Measurements from ENCODE around the gene CERS6. TPM values are rescaled to one million over a fixed set of nuclear protein-coding genes. Genes with fewer than 3 reads are reported as not detected.

CERS6 gene
- total and polyA plus RNA-seq, 2 of the 8 experiments (the other 6 are each of a cell fraction or from before 2014, with no cell fraction given): 6.8 to 28.2 TPM

DNA sequence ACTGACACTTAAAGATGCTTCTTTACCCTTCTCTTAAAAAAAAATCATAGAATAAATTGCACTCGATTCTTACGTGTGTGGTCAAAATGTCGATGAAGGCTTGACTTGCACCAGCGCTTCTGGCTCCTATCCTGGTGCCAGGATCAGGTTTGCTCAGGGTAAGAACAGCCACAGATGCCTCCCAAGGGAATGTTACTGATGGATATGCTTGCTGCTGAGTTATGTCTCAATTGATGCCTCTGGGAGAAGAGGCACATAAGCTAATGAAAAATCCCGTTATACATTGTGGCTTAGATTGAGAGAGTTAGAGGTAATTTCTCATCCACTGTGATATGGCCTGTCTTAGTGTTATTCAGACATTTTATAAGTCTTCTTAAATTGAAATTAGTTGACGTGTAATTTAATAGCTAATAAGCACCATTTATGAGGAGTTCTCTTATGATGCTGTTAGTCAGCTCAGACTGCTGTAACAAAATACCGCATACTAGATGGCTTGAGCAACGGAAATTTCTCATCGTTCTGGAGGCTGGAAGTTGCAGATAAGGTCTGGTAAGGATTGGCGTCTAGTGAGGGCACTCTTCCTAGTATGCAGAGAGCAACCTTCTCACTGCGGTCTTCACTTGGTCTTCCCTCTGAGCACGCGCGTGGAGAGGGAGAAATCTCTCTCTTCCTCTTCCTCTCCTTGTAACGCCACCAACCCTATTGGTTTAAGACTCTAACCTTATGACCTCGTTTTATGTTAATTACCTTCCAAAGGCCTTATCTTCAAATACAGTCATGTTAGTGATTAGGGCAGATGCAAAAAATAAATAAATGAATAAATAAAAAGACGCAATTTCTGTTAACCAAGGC is 229.8 kb downstream of the CERS6 start:
- H2BK5ac ChIP-seq (ENCODE audit: low read depth, low read length): no peak overlapping the region
- no peak overlapping the region for H2AFZ ChIP-seq (ENCODE audit: low read length)
- no peak overlapping the region for H4K91ac ChIP-seq (replicated peaks; ENCODE audit: insufficient read length, low read length)
- H3K56ac ChIP-seq (replicated peaks; ENCODE audit: insufficient read length, low read depth, low read length): no peak overlapping the region
- H4K8ac ChIP-seq (ENCODE audit: extremely low read depth, insufficient read depth, low read length): no peak overlapping the region
- H3K27me3 ChIP-seq (replicated peaks in 1 of 4; ENCODE audit: control insufficient read depth in 3 of 4, extremely low read depth in 1 of 4, insufficient read depth in 3 of 4, low read length in 3 of 4): no peaks in the 10 kb centered on the region
- no peak overlapping the region for H3K4me2 ChIP-seq (ENCODE audit: insufficient read depth in 1 of 2, low read depth in 2 of 2, low read length in 2 of 2)
- no peak overlapping the region for H3K27ac ChIP-seq (ENCODE audit: low read depth, low read length)
- H3K4me3 ChIP-seq (ENCODE audit: extremely low read depth in 1 of 4, insufficient read depth in 2 of 4, low read depth in 3 of 4, low read length in 4 of 4): no peak overlapping the region
- H3K4me1 ChIP-seq (replicated peaks in 1 of 4; ENCODE audit: control insufficient read depth in 3 of 4, insufficient read depth in 4 of 4, low read length in 3 of 4): peaks cover 0 to 5% (median 0%) of the 10 kb centered on the region in 4 experiments; a peak in 2 of 7 replicates
- no peaks in the 10 kb centered on the region for H3K79me2 ChIP-seq (ENCODE audit: control insufficient read depth in 1 of 2, insufficient read depth in 2 of 2, low read length in 2 of 2)
- no peak overlapping the region for H3K18ac ChIP-seq (ENCODE audit: extremely low read depth, low read length)
- H2BK20ac ChIP-seq (ENCODE audit: low read length): no peak overlapping the region
- no peaks in the 10 kb centered on the region for H3K9me3 ChIP-seq (ENCODE audit: insufficient read depth in 2 of 2, low read depth in 1 of 2, low read length in 1 of 2)
- no peak overlapping the region for H3K4ac ChIP-seq (replicated peaks; ENCODE audit: insufficient read length, low read depth, low read length)
- H2BK120ac ChIP-seq (replicated peaks; ENCODE audit: low read depth, low read length): no peak overlapping the region
- H4K20me1 ChIP-seq (replicated peaks in 1 of 2; ENCODE audit: control insufficient read depth in 1 of 2, insufficient read depth in 2 of 2, low read length in 2 of 2): no peaks in the 10 kb centered on the region
- no peaks in the 10 kb centered on the region for H3K23me2 ChIP-seq (ENCODE audit: low read depth, low read length)
- POLR2A ChIA-PET (ENCODE audit: partially characterized antibody): interaction anchor here (1.6 kb wide), 1 partner anchor 9 kb away, joined by 3 read pairs; no protein-coding TSS in a partner anchor
- FAIRE-seq (no peak), DNase-seq (ENCODE audit: low read depth in 1 of 2, low spot score in 2 of 2) (no peak)
- no peaks in the 10 kb centered on the region; the same call in 1 of the 2 replicates for H3K79me1 ChIP-seq (ENCODE audit: low read depth, low read length)
- no peak overlapping the region for H2BK15ac ChIP-seq (ENCODE audit: low read length)
- H3K14ac ChIP-seq (ENCODE audit: insufficient read length): no peak overlapping the region
- H3K36me3 ChIP-seq (ENCODE audit: control insufficient read depth in 2 of 4, insufficient read depth in 4 of 4, low read length in 3 of 4): no peaks in the 10 kb centered on the region
- H2BK12ac ChIP-seq (ENCODE audit: low read depth, low read length): no peak overlapping the region
- CTCF ChIA-PET (ENCODE audit: partially characterized antibody): interaction anchor here (0.6 to 3.5 kb wide), 14 partner anchors 9 to 566 kb away, joined by 3 to 33 read pairs (median 4); no protein-coding TSS in a partner anchor
- no peak overlapping the region for H3K23ac ChIP-seq (ENCODE audit: insufficient read length)
- 89% methylated on average over 17 of the region's 17 CpGs; no CpG with 5 or more reads in 1 of the 2 experiments for WGBS, 2 experiments (ENCODE audit: extremely low coverage in 1 of 2, insufficient coverage in 1 of 2, insufficient read length in 1 of 2, insufficient replicate concordance in 2 of 2, low coverage in 1 of 2, low lambda C conversion rate in 2 of 2, missing lambda C conversion rate in 1 of 2)
- no peak overlapping the region for H4K5ac ChIP-seq (ENCODE audit: insufficient read length, low read depth, low read length)
- H3K9ac ChIP-seq (replicated peaks in 1 of 4; ENCODE audit: extremely low read depth in 1 of 4, low read depth in 3 of 4, low read length in 3 of 4): no peak overlapping the region
- H2AK5ac ChIP-seq (ENCODE audit: low read depth, low read length): no peak overlapping the region
- TF ChIP-seq JUN (IDR thresholded peaks at IDR 0.05; ENCODE audit: low read depth, low read length) (no peak), CREB1 (IDR thresholded peaks at IDR 0.05) (no peak), RBBP5 (IDR thresholded peaks at IDR 0.05; ENCODE audit: borderline replicate concordance, low read depth, low read length) (no peak), ZNF274 (IDR thresholded peaks at IDR 0.05; ENCODE audit: borderline replicate concordance, extremely low read depth, low read length) (no peak), CBX5 (IDR thresholded peaks at IDR 0.05; ENCODE audit: low read depth, low read length) (no peak), SUZ12 (IDR thresholded peaks at IDR 0.05; ENCODE audit: low read length) (no peak), EZH2 (IDR thresholded peaks at IDR 0.05; ENCODE audit: low read depth, low read length, severe bottlenecking) (no peak)
